Hepatocyte (in vitro differentiated cells): ENCODE measurements around the gene FARP2.

Source experiments
- CTCF ChIP-seq: fragments of 200-600 bp; sonication (generic); IDR thresholded peaks from 2 replicates; pipeline ENCODE4 v1.5.1; 2016; ENCODE audit warnings: antibody characterized with exemption, mild to moderate bottlenecking; ENCODE audit not compliant: poor library complexity
- EZH2 ChIP-seq: fragments of 200-600 bp; sonication (generic); IDR thresholded peaks from 2 replicates; pipeline ENCODE4 v1.6.1; 2016; ENCODE audit warnings: antibody characterized with exemption, mild to moderate bottlenecking, borderline replicate concordance

- TF ChIP-seq EZH2 (no peak), CTCF (peak; percentile 5)
Measured at GRCh38 chr2:241355983-241356870, at the start of gene FARP2.
